Measurements from ENCODE around the gene ZBTB20.

The ZBTB20 gene

DNA sequence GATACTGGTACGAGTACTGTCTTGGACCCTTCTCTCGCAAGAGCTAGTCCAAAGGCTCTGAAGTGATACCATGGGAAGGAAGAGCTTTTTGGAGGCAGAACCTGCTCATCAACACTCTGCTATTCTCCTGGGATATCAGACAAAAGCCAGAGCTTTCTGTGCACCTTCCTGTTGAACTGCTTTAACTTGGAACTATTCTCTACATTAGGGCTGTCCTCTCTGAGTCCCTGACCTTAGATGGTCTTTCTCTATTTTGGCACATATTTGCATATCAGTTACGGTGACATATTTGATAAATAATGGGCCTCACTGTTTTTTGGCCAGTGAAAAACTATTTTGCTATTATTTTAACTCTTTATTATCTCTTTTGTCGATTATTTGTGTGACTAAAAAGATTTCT, 706.4 kb downstream of the ZBTB20 start:
- DNase-seq (ENCODE audit: insufficient read length, low spot score) (no peak), FAIRE-seq (no peak)

DNA sequence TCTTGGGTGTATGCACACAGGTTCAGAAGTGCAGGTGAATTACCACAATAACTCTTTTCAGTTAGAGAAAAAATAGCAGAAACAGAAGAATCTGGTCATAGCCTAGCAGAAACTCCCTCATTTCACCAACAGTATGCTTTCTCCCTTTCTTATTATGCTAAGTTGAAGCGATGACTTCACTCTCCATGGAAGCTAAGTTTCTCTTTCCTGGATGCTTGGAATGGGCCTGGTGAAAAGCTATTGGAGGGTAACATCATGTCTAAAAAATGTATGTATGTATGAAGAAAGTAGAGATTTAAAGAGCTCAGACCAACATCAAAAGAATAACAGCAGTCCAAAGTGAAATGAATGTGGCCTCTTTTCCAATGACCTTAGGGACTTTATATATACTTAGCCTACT, 707.8 kb downstream of the ZBTB20 start:
- FAIRE-seq (no peak), DNase-seq (ENCODE audit: insufficient read length, low spot score) (no peak)

DNA sequence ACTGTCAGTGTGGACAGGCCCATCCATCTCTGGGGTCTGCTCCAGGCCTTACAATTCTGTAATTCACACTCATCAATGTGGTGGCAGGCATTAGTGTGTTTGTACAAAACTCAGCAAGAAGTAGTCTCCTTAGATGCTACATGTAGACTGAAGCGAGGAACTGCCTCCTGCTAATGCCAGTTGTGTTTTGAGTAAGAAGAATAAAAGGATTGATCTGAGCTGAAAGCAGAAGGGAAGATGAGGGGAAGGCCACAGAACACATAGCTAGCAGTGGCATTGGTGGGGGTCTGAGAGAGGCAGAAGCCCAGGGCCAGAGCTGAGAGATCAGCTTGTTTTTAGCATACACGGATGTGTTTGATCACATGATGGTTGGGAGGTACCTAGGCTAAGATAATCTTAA, 709.2 kb downstream of the ZBTB20 start:
- DNase-seq (ENCODE audit: insufficient read length, low spot score) (no peak), FAIRE-seq (no peak)

DNA sequence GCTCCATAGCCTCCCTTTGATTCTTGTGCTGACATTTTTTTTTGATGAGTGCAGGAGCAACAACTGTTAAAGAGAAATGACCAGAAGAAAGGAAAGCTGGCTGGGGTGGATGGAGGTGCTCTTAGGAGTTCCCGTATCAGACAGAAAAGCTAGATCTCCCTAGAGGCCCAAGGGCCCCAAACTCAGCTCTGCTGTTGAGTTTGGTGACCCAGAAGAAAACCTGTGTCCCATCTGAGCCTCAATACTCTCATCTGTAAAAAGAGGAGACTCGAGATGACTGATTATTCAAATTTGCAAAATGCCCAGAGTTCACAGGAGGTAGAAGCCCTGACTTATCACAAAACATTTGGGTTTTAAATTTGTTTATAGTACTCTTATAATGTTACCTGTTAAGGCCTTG, 710.9 kb downstream of the ZBTB20 start:
- FAIRE-seq (no peak), DNase-seq (ENCODE audit: insufficient read length, low spot score) (no peak)

DNA sequence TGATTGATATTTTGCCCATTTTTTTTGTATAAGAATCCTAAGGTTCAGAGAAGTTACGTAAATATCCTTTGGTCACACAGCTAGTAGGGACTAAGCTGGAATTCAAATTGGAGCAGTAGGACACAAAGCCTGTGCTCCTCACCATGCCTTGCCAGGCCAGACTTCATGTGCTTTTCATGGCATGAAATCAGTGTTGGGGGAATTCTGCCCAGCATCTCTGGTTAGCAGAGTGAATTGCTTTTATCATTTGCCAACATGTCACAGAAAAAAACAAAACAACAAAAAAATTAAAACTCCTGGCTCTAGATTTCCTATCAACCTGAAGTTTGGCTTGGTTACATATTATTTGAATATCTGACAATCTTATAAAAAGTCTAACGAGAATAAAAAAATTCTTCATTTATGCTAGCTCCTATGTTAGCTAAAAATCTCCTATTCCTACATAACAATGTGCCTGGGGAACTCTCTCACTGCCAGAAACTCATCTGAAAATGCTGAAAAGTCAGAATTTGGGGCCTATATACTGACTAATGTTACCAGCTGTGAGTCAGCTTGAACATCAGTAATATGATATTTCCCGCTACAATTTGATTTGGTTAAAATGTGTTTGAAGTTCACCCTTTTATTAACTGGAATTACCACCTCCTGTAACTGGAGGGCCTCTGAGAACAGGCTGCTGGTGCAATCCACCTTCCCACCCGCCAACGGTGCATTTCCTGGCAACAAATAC, 711.5 kb downstream of the ZBTB20 start:
- DNase-seq (ENCODE audit: insufficient read length, low spot score) (no peak), FAIRE-seq (no peak)

DNA sequence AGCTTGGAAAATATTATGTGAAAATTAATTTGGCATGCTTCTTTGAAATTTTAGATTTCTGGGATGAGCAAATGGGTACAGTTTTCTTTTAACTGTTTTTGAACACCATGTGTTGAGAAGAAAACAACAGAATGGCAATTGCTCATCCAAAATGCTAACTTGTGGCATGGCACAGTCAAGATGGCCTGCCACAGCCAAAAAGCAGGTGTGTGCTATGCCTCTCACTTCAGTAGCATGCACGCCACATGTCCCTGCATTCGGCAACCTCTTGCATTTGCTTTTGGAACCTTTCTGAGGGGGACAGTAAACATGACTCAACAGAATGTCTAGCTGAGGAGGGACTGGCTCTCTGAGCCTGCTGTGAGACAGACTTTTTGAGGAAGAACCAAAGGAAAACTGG, 714.8 kb downstream of the ZBTB20 start:
- FAIRE-seq (no peak), DNase-seq (ENCODE audit: insufficient read length, low spot score) (no peak)

DNA sequence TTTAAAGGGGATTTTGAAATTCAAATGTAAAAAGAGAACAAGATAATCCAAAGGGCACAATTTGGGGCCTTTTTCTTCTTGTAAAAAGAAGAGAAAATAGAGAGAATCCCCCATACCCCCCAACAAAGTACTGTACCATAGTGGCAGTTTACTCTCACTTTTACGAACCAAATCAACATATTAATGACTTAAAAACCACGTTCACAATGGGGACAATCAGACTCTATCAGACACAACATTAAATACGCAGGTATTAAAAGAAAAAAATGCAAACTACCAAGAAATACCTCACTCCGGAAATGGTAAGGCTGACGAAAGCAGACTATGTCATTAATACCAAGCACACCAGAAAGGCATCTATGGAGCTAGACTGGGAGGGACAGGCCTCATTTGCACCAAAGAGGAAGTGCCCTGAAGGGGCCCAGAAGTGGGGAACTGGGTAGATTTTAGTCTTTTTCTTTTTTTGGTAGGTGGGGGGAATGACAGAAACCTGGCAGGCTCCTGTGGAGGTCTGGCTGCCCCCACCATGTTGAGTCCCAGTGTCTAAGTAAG, 719.0 kb downstream of the ZBTB20 start:
- no peak for FAIRE-seq
- DNase-seq (ENCODE audit: insufficient read length, low spot score), result no peak

DNA sequence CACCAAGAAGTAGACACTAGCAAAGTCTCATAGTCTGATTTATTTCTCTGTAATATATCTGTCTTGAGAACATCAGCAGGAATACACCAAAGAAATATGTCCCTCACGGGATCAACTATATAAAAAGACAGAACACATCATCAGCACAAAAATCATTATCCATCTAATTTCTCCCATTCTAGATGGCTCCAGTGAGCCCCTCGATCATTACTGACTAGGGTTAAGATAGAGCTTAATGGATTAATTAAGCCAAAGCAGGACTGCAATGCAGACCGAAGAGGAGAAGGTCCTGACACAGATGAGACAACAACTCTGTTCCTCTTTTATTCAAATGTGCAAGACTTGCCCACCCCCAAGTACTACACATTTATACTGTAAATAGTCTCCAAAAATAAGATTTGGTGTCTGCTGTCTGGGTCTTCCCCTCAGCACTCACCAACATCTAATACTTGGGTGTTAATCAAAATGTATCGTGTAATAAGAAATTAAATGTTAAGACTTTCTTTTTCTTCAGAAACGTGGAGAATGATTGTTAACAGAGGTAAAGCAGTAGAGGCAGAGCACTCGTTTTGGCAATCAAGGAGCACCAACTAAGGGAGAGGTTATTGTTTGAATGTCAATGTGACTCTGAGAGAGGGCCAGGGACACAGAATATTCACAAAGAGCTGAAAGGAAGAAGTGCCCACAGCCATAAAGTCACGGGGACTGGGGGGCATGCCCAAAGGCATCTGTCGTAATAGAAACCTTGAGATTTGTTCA, 719.6 kb downstream of the ZBTB20 start:
- FAIRE-seq (no peak), DNase-seq (ENCODE audit: insufficient read length, low spot score) (no peak)

DNA sequence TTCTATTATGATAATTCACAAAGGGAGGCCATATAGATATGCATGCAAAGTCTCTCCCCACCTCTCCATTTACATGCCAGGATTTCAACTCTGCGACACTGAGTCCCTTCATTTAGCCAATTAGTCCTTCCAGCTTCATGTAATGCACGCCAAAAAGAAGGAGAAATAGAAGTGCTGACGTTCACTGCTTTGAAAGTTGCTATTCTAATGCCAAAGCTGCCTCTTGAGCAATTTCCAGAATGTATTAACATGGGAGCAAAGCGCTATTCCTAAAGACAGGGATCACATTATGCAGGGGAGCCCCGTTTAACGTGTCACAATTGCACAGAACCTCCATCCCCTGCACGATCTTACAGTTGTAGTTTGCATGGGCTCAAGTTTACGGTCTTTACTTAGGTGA, 722.8 kb downstream of the ZBTB20 start:
- DNase-seq (ENCODE audit: insufficient read length, low spot score), result no peak
- FAIRE-seq, result no peak

DNA sequence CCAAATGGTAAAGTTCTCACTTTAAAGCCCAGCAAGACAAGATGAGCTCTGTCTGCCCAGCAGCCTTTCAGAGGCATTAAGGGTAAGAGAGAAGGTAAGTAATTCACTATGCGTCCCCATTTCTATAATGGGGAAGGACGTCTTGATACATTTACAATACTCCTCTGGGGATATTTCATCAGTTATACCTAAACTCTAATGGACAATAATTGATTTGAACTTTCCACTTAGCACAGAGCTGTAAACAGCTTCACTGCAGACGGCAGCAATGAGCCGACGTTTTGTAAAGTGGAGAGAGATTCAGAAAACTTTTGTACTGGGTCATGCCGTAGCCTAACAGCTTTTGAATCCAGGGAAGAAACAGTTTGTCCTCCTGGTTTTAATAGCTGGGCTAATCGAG, 725.9 kb downstream of the ZBTB20 start:
- no peak for DNase-seq (ENCODE audit: insufficient read length, low spot score)
- no peak for FAIRE-seq

DNA sequence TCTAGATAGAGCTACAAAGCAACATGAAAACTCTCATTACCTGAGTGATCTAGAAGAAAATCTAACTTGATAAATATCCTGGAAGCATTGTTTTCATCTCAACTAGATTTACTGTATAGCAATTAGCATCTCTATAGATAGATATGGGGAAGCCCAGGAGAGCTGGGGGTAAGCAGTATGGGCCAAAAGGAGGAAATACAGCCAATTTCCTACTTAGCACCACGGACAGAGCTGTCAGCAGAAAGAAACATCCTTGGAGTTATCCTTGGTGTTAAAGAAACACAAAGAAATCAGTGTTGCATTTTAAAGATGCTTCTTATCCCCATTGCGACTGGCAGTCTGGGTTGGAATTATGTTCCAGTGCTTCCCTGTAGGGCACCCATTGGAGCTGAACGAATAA, 727.0 kb downstream of the ZBTB20 start:
- DNase-seq (ENCODE audit: insufficient read length, low spot score) (no peak), FAIRE-seq (no peak)

DNA sequence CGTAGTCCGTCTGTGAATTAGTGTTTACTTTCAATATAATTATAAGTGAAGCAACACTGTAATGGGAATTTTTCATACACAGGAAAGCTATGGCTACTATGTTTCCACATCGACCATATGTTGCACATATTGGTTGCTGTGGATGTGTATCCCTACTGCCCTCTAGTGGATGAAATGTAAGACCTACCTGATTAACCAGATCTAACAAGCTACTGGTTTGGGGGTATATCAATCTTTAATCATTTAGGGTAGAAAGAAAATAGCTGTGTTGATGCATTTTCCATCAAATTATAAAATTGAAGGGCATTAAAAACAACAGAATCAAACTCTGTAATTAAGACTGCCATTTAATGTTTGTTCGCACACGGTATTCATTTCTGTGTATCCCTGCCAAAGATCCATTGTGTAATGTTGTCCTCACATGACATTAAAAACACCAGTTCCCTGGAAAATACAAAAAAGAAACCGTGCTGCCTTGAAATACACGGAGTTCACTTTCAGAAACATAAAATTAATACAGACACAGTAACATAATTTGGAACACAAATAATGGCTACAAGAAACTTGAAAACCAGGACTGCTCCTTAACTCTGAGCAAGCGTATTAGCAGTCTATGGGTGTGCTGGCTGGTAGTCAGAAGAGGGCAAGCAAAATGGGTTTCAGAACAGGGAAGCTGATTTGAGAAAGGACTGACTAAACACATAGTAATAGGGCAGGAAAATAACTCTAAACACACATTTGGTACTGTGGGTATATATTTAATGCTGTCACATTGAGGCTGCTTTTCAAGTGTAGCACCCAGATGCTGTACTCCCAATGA, 728.2 kb downstream of the ZBTB20 start:
- FAIRE-seq, result peak; percentile 87
- peak; percentile 22 for DNase-seq (ENCODE audit: insufficient read length, low spot score)

DNA sequence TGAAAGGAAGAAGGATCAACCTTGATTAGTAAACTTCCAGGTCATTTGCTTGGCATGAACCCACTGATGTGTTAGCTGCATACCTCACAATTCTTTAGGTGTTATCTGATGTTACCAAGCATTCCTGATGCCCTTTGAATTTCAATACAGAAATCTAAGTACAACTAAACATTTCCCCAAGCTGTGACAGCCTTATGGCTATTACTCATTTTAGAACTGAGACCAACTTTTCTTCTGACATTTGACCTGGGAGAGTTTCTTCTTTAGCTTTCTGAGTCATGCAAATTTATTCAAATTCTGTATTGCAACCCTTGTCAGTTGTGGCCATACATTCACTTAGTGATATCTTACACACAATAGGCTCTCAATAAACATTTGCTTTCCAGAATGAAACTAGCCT, 729.0 kb downstream of the ZBTB20 start:
- FAIRE-seq (peak; percentile 85), DNase-seq (ENCODE audit: insufficient read length, low spot score) (no peak)

DNA sequence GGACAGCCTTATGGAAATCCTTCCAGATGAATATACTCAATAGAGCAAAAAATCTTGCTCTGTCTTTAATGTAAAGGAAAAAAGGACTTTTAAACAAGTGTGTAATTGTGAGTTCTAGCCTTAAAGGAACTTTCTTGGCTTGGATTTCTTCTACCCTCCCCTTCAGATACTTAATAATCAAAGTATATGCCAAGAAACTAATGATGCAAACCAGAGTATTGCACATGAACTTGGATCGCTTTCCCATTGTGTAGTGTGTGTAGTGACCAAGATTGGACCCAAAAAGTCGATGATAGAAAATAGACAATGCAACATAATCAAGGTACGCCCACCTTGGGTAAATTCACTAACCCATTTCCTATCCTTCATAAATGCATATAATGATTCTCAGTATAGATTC, 729.4 kb downstream of the ZBTB20 start:
- DNase-seq (ENCODE audit: insufficient read length, low spot score) (no peak), FAIRE-seq (no peak)

DNA sequence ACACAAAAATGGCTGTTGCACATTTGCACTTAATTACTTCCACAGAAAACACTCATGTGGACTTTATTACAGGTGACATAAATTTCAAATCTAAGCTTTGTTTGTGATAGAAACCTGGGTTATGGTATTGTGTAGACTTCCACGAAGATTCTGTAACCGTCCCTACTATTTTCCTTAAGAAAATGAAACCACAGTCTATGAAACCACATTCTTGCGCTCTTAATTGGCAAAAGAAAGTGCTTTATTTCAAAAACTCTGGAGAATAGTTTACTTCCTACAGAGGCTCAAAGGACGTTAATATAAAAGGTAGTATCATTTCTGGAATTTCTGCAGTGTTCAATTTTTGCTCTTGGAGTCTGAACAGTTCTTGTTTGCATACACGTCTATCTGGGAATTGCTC, 729.8 kb downstream of the ZBTB20 start:
- FAIRE-seq, result no peak
- no peak for DNase-seq (ENCODE audit: insufficient read length, low spot score)

DNA sequence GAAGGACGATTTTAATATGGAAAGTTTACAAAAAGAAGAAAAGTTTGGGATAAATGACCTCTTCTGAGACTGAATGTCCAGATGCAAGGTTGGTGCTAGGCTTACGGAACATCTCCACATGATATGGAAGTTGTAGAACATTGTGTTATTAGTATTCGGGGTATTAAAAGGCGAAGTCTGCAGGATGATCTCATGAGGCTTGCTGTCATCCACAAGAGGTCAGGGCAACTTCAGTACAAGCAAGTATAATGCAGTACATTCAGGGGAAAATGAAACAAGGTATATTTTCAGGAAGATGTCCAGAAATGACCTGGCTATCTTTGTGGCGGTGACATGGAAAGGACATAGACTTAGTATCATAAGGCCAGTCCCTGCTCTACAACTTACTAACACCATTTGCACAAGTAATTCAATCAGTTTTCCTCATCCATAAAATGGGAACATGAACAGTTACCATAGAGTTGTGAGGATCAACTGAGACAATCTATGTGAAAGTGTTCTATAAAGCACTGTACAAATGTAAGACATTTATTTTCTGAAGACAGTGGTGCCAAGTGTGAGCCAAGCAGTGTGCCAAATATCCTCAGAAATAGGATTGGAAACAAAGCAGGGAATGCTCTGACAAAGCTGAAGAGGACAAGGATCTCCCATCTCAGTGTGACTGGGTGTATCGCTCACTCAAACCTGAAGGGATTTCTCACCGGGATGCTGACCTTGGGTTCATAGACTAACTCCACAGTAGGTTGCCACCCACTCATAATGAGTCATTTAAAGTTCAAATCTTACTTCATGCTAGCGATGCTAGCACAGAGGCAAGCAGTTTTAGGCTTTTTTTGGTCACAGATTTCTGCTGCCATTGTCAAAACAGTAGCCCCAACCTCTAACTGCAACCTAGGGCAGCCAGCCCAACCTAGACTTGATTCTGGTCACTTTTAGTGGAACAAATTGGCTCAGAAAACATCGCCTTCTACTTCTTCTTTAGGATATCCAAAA, 735.0 kb downstream of the ZBTB20 start:
- DNase-seq (ENCODE audit: insufficient read length, low spot score), result no peak
- FAIRE-seq, result no peak

DNA sequence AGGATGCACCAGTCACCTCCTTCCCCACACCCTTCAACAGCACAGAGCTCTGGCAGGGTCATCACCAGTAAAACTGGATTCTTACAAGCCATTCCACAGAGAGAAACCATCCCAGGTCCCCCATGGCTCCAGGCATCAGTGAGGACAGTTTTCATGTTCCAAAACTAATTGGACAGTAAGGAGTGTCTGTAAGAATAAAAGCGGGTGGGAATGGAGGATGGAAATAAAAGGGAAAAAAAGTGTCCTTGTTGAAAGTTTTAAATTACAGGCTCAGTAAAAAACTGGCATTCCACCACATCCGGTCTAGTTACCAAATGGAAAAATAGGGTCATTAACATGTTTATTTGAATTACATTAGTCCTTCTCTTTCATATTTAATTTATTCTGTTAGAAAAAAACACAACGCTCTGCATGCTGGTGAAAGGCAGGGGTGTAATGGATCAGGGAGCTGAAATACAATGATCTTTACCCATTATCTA, 735.9 kb downstream of the ZBTB20 start:
- no peak for FAIRE-seq
- no peak for DNase-seq (ENCODE audit: insufficient read length, low spot score)

DNA sequence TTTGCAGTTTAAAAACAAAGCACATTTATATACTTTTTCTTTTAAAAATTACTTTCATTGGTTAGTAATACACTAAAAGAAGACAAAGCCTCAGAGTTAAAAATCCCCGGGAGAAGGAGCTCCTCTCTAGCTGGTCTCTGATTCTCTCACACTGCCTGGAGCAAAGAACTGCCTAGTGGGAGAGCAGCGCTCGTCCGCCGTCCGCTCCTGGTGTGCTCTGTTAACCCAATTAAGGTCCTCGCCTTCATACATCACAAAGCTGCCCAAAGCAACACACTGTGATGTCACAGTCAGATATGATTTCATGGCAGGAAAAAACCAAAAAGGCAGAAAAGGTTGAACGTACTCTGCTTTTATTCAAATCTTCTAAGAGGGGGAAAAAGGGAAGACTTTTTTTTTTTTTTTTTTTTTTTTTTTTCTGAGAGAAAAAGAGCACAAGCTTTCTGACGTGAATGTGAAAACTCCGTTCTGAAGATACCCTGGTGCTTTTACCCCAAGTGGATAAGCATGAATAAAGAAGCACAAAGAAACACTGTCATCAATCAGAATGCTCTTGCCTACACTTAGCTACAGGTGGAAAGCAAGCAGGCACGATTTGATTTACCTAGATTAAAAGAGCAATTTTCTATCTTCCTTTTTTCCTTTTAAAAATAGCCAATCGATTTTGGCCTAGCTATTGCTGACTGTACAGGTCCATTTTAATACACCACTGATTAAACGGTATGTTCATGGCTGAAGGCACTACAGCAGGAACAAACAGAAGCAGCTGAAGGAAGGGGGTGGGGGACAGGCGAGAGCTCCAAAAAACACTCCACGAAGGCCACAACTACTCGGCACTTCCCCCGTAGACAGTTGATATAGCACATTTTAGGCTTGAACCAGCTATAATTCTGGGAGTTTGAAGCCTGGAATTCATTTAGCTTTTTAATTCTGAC, 738.1 kb downstream of the ZBTB20 start:
- DNase-seq (ENCODE audit: insufficient read length, low spot score) (no peak), FAIRE-seq (no peak)

DNA sequence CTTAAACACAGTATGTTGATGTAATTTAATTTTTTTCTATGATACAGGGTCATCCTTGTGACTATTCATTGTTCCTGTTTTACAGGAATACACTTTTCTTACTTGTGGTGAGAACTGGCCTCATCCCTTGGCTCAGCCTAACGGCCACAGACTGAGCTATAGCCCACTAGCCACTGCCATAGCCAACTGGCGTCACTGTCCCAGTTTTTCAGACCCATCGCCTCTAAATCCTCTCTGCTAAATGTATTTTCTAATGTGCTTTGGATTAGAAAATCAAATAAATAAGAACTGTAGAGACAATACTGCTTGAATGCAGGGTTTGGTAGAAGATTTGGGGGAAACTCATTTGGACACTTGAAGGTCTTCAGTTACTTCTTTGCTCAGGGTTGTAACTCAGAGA, 740.2 kb downstream of the ZBTB20 start:
- FAIRE-seq, result no peak
- no peak for DNase-seq (ENCODE audit: insufficient read length, low spot score)
